ENCODE results near the gene TMCC2. TPM values are rescaled to one million over a fixed set of nuclear protein-coding genes. Genes with fewer than 3 reads are reported as not detected.
A peak's percentile ranks its signal among the peaks of the same experiment; 100 is the strongest.

TMCC2 gene
- total and polyA plus RNA-seq, 4 donors = 0.69 to 8.2 (median 3.6) TPM

DNA sequence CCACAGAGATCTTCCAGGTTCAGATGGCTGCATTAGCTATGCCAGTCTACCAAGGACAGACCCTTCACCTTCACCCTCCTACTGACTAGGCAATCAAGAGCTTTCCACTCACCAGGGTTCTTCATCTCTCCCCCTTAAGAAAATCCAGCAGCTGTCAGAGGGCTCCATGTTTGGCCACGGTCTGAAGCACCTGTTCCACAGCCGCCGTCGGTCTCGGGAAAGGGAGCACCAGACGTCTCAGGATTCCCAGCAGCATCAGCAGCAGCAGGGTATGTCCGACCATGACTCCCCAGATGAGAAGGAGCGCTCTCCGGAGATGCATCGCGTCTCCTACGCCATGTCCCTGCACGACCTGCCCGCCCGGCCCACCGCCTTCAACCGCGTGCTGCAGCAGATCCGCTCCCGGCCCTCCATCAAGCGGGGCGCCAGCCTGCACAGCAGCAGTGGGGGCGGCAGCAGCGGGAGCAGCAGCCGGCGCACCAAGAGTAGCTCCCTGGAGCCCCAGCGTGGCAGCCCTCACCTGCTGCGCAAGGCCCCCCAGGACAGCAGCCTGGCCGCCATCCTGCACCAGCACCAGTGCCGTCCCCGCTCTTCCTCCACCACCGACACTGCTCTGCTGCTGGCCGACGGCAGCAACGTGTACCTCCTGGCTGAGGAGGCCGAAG lies 13.8 kb downstream of the TMCC2 start:
- H3K27me3 ChIP-seq (ENCODE audit: control insufficient read depth in 1 of 2, insufficient read depth in 2 of 2, low read length in 1 of 2) = no peaks in the 10 kb centered on the region
- DNase-seq = peak in 1 of 2 donors; percentile 37
- no peak for ATAC-seq (ENCODE audit: low FRiP score)
- no peaks in the 10 kb centered on the region for H3K4me1 ChIP-seq (ENCODE audit: control insufficient read depth in 1 of 2, insufficient read depth in 2 of 2, low read length in 2 of 2)
- intact Hi-C loops (cut with DNase I) = no loop called here
- 95 to 96% methylated on average over 36 of the region's 36 CpGs for WGBS, 2 donors
- H3K9me3 ChIP-seq (ENCODE audit: control insufficient read depth, low read length) = no peaks in the 10 kb centered on the region
- no peak overlapping the region for H3K4me3 ChIP-seq (ENCODE audit: low read length in 2 of 2)
- no peak overlapping the region for H3K27ac ChIP-seq (ENCODE audit: low read depth in 1 of 2, low read length in 2 of 2)
- no peaks in the 10 kb centered on the region for H3K36me3 ChIP-seq (ENCODE audit: control insufficient read depth in 1 of 2, insufficient read depth in 2 of 2, low read length in 1 of 2)

DNA sequence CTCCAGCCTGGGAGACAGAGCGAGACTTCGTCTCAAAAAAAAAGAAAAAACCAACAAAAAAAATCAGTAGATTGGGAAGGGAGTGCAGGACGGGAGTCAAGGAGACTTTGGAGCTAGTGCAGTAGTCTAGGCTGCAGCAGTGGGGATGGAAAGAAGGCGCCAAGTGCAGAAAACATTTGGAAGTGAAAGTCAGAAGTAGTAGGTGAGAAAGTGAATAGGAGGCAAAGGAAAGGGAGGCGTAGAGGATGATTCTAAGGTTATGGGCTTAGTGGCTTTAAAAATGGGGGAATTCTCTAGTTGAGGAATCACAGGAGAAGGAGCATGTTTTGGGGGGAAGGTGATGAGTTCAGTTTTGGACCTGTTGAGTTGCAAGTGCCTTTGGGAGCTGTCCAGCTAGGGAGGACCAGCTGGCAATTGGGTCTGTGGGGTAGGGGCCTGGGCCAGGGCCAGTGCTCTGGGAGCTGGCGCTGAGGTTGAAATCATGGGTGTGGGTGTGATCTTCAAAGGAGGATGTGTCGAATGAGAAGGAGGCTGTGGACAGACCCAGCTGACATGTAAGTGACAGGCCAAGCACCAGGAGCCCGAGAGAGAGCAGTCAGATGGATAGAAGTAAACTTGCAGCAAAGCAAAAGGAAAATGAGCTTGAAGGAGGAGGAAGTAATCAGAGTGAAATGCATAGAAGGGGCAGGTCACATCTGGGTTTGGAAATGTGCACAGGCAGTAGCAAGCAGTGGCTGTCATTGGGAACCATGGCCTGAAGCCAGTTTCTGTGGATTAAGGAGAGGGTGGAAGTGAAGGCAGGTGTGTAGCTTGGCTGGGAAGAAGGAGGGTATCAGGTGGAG lies 15.8 kb downstream of the TMCC2 start:
- intact Hi-C loops (cut with DNase I) = no loop called here
- WGBS, 2 donors = 95 to 97% methylated on average over 8 of the region's 8 CpGs
- Histone ChIP-seq H3K27me3 (ENCODE audit: control insufficient read depth in 1 of 2, insufficient read depth in 2 of 2, low read length in 1 of 2) (no peaks in the 10 kb centered on the region), H3K36me3 (ENCODE audit: control insufficient read depth in 1 of 2, insufficient read depth in 2 of 2, low read length in 1 of 2) (no peaks in the 10 kb centered on the region), H3K4me3 (ENCODE audit: low read length in 2 of 2) (no peak overlapping the region), H3K4me1 (ENCODE audit: control insufficient read depth in 1 of 2, insufficient read depth in 2 of 2, low read length in 2 of 2) (no peaks in the 10 kb centered on the region), H3K9me3 (ENCODE audit: control insufficient read depth, low read length) (no peaks in the 10 kb centered on the region), H3K27ac (ENCODE audit: low read depth in 1 of 2, low read length in 2 of 2) (no peak overlapping the region)
- ATAC-seq (ENCODE audit: low FRiP score) (no peak), DNase-seq (peak in 1 of 2 donors; percentile 28)

DNA sequence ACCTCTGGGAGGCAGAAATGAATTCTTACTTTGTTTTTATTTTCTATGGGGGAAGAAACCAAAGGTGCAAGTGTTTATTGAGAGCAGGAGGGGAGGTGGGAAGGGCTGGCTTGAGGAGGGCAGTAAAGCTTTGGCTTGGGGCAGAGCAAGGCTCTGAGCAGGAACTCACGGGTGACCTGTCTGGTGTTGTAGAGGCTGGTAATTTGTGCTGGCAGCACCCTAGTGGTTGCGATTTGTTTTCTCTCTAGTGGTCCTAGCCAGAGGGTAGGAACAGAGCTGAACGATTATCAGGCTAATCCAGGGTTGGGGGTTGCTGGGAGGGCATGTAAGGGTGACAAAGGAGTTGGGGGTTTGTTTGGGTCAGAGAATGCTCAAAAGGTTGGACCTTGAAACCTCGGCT lies 16.6 kb downstream of the TMCC2 start:
- DNase-seq = peak in 1 of 2 donors; percentile 2

DNA sequence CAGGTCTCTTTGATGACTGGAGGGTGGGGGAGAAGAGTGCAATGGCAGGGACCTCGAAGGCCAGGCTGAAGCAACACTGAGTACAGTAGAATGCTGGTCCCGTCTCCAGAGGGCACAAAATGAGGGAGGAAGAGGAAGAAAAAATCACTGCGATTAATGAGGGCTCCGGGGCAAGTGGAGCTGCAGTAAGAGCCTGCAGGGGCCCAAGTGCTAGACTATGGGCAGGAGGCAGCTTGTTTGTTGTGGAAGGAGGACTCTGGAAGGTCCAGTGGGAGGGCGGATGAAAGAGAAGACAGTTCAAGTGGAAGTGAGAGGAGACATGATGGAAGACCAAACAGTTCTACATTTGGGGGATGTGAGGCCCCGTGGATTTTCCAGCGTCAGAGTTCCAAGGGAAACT lies 17.4 kb downstream of the TMCC2 start:
- Histone ChIP-seq H3K27ac (ENCODE audit: low read depth in 1 of 2, low read length in 2 of 2) (no peak overlapping the region), H3K4me3 (ENCODE audit: low read length in 2 of 2) (no peak overlapping the region), H3K36me3 (ENCODE audit: control insufficient read depth in 1 of 2, insufficient read depth in 2 of 2, low read length in 1 of 2) (no peaks in the 10 kb centered on the region), H3K9me3 (ENCODE audit: control insufficient read depth, low read length) (no peaks in the 10 kb centered on the region), H3K4me1 (ENCODE audit: control insufficient read depth in 1 of 2, insufficient read depth in 2 of 2, low read length in 2 of 2) (no peaks in the 10 kb centered on the region), H3K27me3 (ENCODE audit: control insufficient read depth in 1 of 2, insufficient read depth in 2 of 2, low read length in 1 of 2) (no peaks in the 10 kb centered on the region)
- intact Hi-C loops (cut with DNase I) = no loop called here
- DNase-seq (peak in 1 of 2 donors; percentile 10), ATAC-seq (ENCODE audit: low FRiP score) (no peak)
- WGBS, 2 donors = 90 to 92% methylated on average over 7 of the region's 7 CpGs

More for the DNA sequence above, 16.6 kb downstream of the TMCC2 start:
- Histone ChIP-seq H3K4me3 (ENCODE audit: low read length in 2 of 2) (no peak overlapping the region), H3K27ac (ENCODE audit: low read depth in 1 of 2, low read length in 2 of 2) (no peak overlapping the region), H3K27me3 (ENCODE audit: control insufficient read depth in 1 of 2, insufficient read depth in 2 of 2, low read length in 1 of 2) (no peaks in the 10 kb centered on the region), H3K9me3 (ENCODE audit: control insufficient read depth, low read length) (no peaks in the 10 kb centered on the region), H3K4me1 (ENCODE audit: control insufficient read depth in 1 of 2, insufficient read depth in 2 of 2, low read length in 2 of 2) (no peaks in the 10 kb centered on the region), H3K36me3 (ENCODE audit: control insufficient read depth in 1 of 2, insufficient read depth in 2 of 2, low read length in 1 of 2) (no peaks in the 10 kb centered on the region)
- intact Hi-C loops (cut with DNase I) = no loop called here
- no peak for ATAC-seq (ENCODE audit: low FRiP score)
- 61 to 72% methylated on average over 4 of the region's 4 CpGs for WGBS, 2 donors

DNA sequence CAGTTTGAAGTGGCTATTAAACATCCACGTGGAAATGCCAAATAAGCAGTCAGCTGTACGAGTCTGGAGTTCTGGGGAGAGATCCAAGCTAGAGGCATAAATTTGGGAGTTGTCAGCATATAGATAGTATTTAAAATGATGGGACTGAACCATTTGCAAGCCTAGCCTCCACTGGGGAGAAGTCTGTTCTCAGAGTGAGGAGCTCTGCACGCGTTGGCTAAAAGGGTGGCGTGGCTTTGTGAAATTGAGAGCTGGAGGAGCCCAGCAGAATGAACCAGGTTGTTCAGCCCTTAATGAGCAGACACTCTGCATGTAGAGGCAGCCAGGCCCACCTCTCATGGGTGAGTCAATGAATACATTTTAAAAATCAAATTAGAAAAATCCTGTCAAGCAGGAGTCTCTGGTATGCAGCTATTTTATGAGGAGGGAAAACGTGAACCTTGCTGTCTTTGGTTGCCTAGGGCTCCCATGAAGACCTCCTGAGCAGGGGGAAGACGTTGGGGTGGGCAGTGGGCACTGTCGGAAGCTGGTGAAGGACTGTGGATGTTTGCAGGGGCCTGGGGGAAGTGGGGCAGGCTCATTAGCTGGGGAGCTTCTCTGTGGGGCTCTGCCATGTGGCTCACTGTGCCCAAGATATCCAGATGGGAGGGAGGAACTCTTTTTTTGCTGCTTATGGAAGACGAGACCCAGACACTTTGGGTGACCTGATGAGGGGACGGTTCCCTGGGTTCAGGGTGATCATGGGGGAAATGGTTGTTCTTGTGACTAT lies 18.8 kb downstream of the TMCC2 start:
- Histone ChIP-seq H3K4me1 (ENCODE audit: control insufficient read depth in 1 of 2, insufficient read depth in 2 of 2, low read length in 2 of 2) (no peaks in the 10 kb centered on the region), H3K4me3 (ENCODE audit: low read length in 2 of 2) (no peak overlapping the region), H3K9me3 (ENCODE audit: control insufficient read depth, low read length) (no peaks in the 10 kb centered on the region), H3K27ac (ENCODE audit: low read depth in 1 of 2, low read length in 2 of 2) (no peak overlapping the region), H3K27me3 (ENCODE audit: control insufficient read depth in 1 of 2, insufficient read depth in 2 of 2, low read length in 1 of 2) (no peaks in the 10 kb centered on the region), H3K36me3 (ENCODE audit: control insufficient read depth in 1 of 2, insufficient read depth in 2 of 2, low read length in 1 of 2) (no peaks in the 10 kb centered on the region)
- intact Hi-C loops (cut with DNase I) = no loop called here
- WGBS, 2 donors = 74 to 81% methylated on average over 10 of the region's 10 CpGs
- no peak for ATAC-seq (ENCODE audit: low FRiP score)
- DNase-seq = peak; percentile 5 to 51

DNA sequence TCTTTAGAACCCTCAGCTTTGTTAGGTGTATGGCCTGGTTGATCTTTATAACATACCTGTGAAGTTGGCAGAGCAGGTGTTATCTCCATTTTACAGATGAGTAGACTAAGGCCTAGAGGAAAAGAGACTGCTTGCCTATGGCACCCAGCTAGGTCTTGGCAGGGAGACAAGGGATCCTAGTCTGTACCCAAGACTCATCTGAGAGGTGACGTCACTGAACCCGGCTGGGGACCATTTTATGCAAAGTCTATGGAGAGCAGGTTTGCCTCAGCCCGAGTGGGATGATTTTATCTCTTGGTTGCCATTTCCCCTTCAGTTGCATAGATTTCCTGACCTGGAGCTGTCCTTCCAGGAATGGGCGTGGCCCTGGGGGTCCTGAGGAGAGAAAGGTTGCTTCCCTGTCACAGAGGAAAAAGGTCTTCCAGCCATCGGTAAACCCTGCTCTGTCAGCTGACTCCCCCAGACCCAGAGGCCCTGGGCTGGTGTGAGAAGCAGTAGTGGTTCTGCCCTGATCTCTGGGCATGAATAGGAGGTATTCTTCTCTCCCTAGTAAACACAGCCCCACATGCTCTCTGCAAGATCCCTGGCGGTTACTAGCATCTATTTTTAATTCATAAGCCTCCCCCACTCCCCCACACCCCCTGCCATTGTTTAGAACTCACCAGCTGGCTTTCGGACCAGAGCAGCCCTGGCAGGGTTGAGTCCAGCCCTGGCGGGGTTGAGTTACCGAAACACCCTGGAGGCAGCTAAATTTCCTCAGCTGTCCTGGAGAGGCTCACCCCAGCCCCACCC lies 19.6 kb downstream of the TMCC2 start:
- intact Hi-C loops (cut with DNase I) = no loop called here
- Histone ChIP-seq H3K27me3 (ENCODE audit: control insufficient read depth in 1 of 2, insufficient read depth in 2 of 2, low read length in 1 of 2) (no peaks in the 10 kb centered on the region), H3K9me3 (ENCODE audit: control insufficient read depth, low read length) (no peaks in the 10 kb centered on the region), H3K4me3 (ENCODE audit: low read length in 2 of 2) (no peak overlapping the region), H3K4me1 (ENCODE audit: control insufficient read depth in 1 of 2, insufficient read depth in 2 of 2, low read length in 2 of 2) (no peaks in the 10 kb centered on the region), H3K36me3 (ENCODE audit: control insufficient read depth in 1 of 2, insufficient read depth in 2 of 2, low read length in 1 of 2) (no peaks in the 10 kb centered on the region), H3K27ac (ENCODE audit: low read depth in 1 of 2, low read length in 2 of 2) (peak overlapping the region in 1 of 2 donors; percentile 22)
- WGBS, 2 donors = 29 to 43% methylated on average over 9 of the region's 9 CpGs
- no peak for ATAC-seq (ENCODE audit: low FRiP score)
- DNase-seq = peak; percentile 50 to 53

DNA sequence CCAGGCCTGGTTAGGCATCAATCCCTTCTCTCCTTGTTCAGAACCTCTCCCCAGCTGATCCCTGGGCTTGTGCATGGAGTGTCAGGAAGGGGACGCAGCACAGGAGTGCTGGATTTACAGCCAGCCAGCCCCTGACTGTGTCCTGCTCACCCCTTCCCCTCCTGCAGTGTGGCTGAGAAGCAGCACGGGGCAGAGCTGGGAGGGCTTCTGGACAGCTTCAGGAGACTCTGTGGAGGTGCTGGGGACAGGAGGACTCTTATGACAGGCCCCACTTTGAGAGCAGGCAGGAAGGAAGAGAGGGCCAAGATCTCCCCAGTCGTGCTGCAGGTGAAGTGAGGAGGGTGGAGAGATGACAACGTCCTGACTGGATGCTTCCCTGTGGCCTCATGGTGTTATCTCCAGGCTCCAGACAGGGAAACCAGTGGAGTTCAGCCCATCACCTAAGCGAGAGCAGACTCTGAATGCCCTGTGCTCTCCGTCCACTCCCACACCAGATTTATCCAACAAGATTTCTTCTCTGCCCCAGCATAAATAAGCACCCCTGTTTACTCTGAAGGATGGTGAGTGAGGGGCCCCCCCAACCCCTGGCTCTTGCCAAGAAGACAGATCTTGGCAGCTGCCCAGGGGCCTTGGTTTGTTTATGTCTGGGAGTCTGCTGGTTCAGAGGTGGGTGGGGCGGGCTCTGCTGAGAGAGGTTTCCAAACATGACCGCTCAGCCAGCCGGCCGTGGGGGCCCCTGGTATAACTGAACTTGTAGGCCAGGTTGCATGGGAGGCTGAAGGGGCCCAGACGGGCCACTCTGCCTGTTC lies 21.3 kb downstream of the TMCC2 start:
- Histone ChIP-seq H3K9me3 (ENCODE audit: control insufficient read depth, low read length) (no peaks in the 10 kb centered on the region), H3K27ac (ENCODE audit: low read depth in 1 of 2, low read length in 2 of 2) (peak overlapping the region in 1 of 2 donors; percentile 6), H3K4me3 (ENCODE audit: low read length in 2 of 2) (no peak overlapping the region), H3K36me3 (ENCODE audit: control insufficient read depth in 1 of 2, insufficient read depth in 2 of 2, low read length in 1 of 2) (no peaks in the 10 kb centered on the region), H3K27me3 (ENCODE audit: control insufficient read depth in 1 of 2, insufficient read depth in 2 of 2, low read length in 1 of 2) (no peaks in the 10 kb centered on the region), H3K4me1 (ENCODE audit: control insufficient read depth in 1 of 2, insufficient read depth in 2 of 2, low read length in 2 of 2) (no peaks in the 10 kb centered on the region)
- ATAC-seq (ENCODE audit: low FRiP score) = peak; percentile 39
- peak; percentile 86 to 89 for DNase-seq
- intact Hi-C loops (cut with DNase I) = no loop called here
- WGBS, 2 donors = 11% methylated on average over 11 of the region's 11 CpGs

Data from aorta (tissue), 5 donors.